Measurements from ENCODE around the gene KRT81. TPM values are rescaled to one million over a fixed set of nuclear protein-coding genes. Genes with fewer than 3 reads are reported as not detected.
"Not testable (repeated sequence)": the region's sequence is repeated elsewhere in the genome, so short reads cannot be mapped to it uniquely, and the experiment has no call there.

Gene KRT81
- total RNA-seq, 4 donors from 2014 or later: not detected

GRCh38 chr12:52293926-52294325 lies 2.6 kb upstream of the KRT81 start:
- no peaks in the 10 kb centered on the region for H3K36me3 ChIP-seq
- H3K27me3 ChIP-seq: peaks cover 0 to 42% of the 10 kb centered on the region in 2 donors
- no peak for DNase-seq (ENCODE audit: low spot score in 2 of 2)
- TF ChIP-seq EP300 (IDR thresholded peaks at IDR 0.05): no peak
- TF ChIP-seq CTCF (IDR thresholded peaks at IDR 0.05): no peak
- TF ChIP-seq POLR2A (IDR thresholded peaks at IDR 0.05): no peak
- WGBS, 2 donors: 71 to 75% methylated on average over 1 of the region's 1 CpG
- no peaks in the 10 kb centered on the region for H3K4me1 ChIP-seq
- H3K9me3 ChIP-seq: no peaks in the 10 kb centered on the region
- H3K27ac ChIP-seq: no peak overlapping the region
- no peak overlapping the region for H3K4me3 ChIP-seq

- not testable (repeated sequence) for H3K27ac ChIP-seq; H3K9me3 ChIP-seq; H3K4me1 ChIP-seq; H3K4me3 ChIP-seq; DNase-seq (ENCODE audit: low spot score in 2 of 2); H3K36me3 ChIP-seq
- WGBS, 2 donors: no CpG with 5 or more reads among the region's 5 CpGs
- peaks cover 0 to 30% of the 10 kb centered on the region in 2 donors for H3K27me3 ChIP-seq
Observed at GRCh38 chr12:52290483-52291134, 725 bp downstream of the KRT81 start.

DNA sequence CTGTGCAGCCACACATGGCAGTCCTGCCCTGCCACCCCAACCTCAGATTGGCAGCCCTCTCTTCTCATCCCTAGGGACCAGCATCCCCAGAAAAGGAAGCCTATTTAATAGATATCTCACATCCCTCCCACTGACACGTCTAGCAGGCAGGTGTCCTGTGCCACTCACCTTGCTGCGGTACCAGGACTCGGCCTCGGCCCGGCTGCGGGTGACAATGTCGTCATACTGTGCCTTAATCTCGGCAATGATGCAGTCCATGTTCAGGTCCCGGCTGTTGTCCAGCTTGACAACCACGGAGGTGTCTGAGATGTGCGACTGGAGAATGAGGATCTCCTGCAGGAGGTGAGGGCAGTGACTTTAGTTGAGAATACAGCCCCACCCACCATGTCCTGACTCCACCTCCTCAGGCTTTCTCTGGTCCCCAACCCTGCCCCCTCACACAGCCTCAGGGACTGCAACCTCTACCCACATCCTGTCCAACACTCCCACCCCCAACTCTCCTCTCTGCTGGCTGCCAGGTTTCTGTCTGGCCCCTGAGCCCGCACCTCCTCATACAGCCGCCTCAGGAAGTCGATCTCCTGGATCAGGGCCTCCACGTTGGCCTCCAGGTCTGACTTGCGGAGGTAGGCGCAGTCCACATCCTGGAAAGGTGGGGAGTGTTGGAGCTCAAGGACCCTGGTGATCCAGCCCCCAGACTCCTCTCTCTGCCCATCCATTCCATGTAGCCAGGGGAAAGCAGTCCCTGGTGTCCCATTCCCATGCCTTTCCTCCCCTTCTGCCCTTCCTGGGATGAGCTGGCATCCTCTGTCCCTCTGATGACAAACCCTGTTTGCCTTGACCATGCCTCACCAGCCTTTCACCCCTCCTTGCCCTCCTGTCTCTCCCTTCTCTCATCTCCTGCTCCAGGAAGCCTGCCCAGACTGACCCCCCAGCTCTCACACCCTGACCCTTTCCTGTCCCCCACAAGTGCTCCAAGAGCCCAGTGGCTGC lies 3.2 kb downstream of the KRT81 start:
- not testable (repeated sequence) for H3K27ac ChIP-seq; H3K36me3 ChIP-seq; H3K4me3 ChIP-seq; DNase-seq (ENCODE audit: low spot score in 2 of 2); H3K9me3 ChIP-seq; H3K4me1 ChIP-seq
- H3K27me3 ChIP-seq: peaks cover 0 to 19% of the 10 kb centered on the region in 2 donors
- WGBS, 2 donors: 84 to 88% methylated on average over 14 to 17 of the region's 17 CpGs

DNA sequence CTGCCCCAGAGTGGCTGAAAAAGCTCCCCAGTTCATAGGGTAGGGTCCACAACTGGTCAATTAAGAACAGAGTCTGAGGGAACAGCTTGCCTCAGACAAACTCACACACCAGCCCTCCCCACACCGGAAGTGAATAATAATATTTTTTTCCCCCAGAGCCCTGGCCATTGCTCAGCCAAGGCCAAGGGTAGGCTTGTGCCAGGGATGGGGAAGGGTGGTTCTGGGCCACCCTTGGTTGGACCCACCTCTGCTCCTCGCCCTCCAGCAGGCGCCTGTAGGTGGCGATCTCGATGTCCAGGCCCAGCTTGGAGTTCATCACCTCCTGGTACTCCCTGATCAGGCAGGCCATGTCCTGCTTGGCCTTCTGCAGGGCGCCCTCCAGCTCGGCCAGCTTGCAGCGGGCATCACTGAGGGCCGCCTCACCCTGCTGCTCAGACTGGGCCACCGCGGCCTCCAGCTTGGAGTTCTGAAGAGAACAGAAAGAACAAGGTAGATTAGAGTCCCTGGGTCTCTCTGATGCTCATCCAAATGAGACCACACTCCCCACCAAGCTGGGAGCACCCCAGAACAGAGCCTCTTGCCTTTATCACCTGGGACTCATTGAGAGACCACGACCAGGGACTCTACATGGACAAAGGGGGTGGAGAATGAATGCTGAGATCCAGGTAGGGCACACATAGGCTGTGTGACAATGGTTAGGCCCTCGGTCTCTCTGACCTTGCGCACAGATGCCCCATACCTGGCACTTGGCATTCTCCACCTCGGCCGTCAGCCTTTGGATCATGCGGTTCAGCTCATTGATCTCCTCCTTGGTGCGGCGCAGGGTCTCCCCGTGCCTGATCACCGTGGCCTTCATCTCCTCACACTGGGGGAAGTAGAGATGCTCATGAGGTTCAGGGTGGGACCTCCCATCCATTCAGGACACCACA lies 4.2 kb downstream of the KRT81 start:
- H3K9me3 ChIP-seq; H3K27me3 ChIP-seq; H3K4me1 ChIP-seq; H3K4me3 ChIP-seq; DNase-seq (ENCODE audit: low spot score in 2 of 2); H3K27ac ChIP-seq; H3K36me3 ChIP-seq: not testable (repeated sequence)
- WGBS, 2 donors: 86 to 95% methylated on average over 19 to 20 of the region's 21 CpGs

DNA sequence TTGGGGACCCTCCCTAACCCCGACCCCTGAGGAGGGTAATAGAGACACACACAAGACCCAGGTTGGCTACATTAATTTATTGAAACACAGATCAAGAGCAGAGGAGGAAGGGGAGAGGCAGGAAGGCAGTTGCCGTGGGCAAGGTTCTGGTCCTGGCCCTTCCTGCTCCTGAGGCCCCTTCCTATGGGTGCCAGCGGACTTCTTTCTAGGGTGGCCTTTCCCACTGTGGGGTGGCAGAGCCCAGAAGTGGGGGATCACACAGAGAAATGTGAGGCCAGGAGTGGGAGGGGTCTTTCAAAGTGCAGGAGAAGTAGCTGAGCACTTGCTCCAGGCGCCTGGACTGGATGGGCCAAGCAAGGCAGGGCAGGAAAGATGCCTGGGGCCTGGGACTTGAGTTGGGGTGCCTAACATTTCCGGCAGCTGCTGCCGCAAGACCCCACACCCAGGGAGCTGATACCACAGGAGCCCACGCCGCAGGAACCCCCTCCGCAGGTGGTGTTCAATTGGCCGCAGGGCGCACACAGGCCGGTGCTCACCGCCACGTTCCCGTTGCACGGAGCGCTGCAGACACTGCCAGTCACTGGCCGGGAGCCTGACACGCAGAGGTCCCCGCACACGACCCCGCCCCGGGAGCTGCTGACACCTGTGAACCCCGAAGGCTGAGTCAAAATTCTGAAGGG lies 5.3 kb downstream of the KRT81 start:
- Histone ChIP-seq H3K4me1 (peaks cover 0 to 7% (median 3%) of the 10 kb centered on the region in 4 donors), H3K4me3 (no peak overlapping the region), H3K27ac (no peak overlapping the region), H3K9me3 (no peaks in the 10 kb centered on the region), H3K27me3 (no peaks in the 10 kb centered on the region), H3K36me3 (no peaks in the 10 kb centered on the region)
- TF ChIP-seq CTCF (IDR thresholded peaks at IDR 0.05) (no peak), EP300 (IDR thresholded peaks at IDR 0.05) (no peak)
- no peak for DNase-seq (ENCODE audit: low spot score in 2 of 2)
- WGBS, 2 donors: 89 to 91% methylated on average over 20 to 24 of the region's 24 CpGs

DNA sequence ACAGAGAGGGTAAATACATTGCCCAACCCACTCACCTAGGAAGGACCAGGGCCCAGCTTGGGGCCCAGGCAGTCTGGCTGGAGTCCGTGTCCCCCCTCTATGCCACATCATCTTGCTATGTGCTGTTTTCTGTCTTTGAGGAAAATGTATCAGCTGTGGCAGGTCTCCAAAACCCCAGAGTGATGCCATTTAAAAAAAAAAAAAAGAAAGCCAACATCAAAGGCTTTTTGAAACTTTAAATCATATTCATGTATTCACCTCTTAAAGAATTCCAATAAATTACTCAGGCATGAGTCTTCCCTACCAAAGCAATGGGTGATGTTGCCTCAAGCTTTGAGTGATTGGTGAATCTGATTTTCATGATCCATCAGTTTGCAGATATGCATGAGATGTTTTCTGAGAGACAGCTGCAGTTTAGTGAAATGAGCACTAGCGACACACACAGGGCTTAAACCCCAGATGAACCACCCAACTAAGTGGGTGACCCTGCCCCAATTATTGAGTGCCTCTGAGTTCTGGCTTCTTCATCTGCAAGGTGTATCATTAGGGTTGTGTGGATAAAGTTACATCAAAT lies 6.1 kb downstream of the KRT81 start:
- Histone ChIP-seq H3K4me3 (no peak overlapping the region), H3K36me3 (no peaks in the 10 kb centered on the region), H3K27ac (no peak overlapping the region), H3K4me1 (peaks cover 0 to 15% (median 10%) of the 10 kb centered on the region in 4 donors), H3K9me3 (no peaks in the 10 kb centered on the region), H3K27me3 (no peaks in the 10 kb centered on the region)
- 95 to 96% methylated on average over 2 of the region's 2 CpGs for WGBS, 2 donors
- DNase-seq (ENCODE audit: low spot score in 2 of 2): no peak
- TF ChIP-seq EP300 (IDR thresholded peaks at IDR 0.05) (no peak), CTCF (IDR thresholded peaks at IDR 0.05) (no peak), POLR2A (IDR thresholded peaks at IDR 0.05) (no peak)
